IPS DF 6.9 (cell line): ENCODE data around the gene PITPNC1.
"Not testable (repeated sequence)": the region's sequence is repeated elsewhere in the genome, so short reads cannot be mapped to it uniquely, and the experiment has no call there.

Experiments
- DNase-seq: peaks from one replicate; pipeline ENCODE4 v3.0.0-alpha.2; 2013; ENCODE audit warnings: low read depth, low spot score
- H3K27ac ChIP-seq: one replicate; pipeline ENCODE4 v1.5.1; 2013; ENCODE audit warnings: low read length, control low read depth
- H3K27me3 ChIP-seq: 2 replicates; pipeline ENCODE4 v1.6.1; 2013; ENCODE audit warnings: mild to moderate bottlenecking, low read length; ENCODE audit not compliant: control insufficient read depth, insufficient read depth
- H3K36me3 ChIP-seq: 2 replicates; pipeline ENCODE4 v1.6.1; 2013; ENCODE audit warnings: low read length; ENCODE audit not compliant: control insufficient read depth, insufficient read depth
- H3K4me1 ChIP-seq: 2 replicates; pipeline ENCODE4 v1.6.1; 2013; ENCODE audit warnings: low read length; ENCODE audit not compliant: control insufficient read depth, insufficient read depth
- H3K4me3 ChIP-seq: 2 replicates; pipeline ENCODE4 v1.5.1; 2013; ENCODE audit warnings: mild to moderate bottlenecking, low read length
- H3K9me3 ChIP-seq: 2 replicates; pipeline ENCODE4 v1.6.1; 2013; ENCODE audit warnings: low read length, inconsistent platforms; ENCODE audit not compliant: control insufficient read depth, insufficient read depth
- WGBS: extraction: QIAGEN DNeasy Blood & Tissue Kit; methylation state at CpG from one replicate; pipeline ENCODE4 v1.1.7; 2013; ENCODE audit warnings: mixed read lengths, missing lambda C conversion rate; ENCODE audit not compliant: insufficient read length, insufficient coverage; 5-methylcytosine and 5-hydroxymethylcytosine counted together

Gene PITPNC1

GRCh38 chr17:67385122-67385988 is 8.3 kb downstream of the PITPNC1 start:
- no CpG with 5 or more reads among the region's 20 CpGs for WGBS
- H3K27me3 ChIP-seq, result no peaks in the 10 kb centered on the region
- H3K27ac ChIP-seq, result no peak overlapping the region
- no peaks in the 10 kb centered on the region for H3K36me3 ChIP-seq
- no peaks in the 10 kb centered on the region for H3K9me3 ChIP-seq
- DNase-seq, result no peak
- no peak overlapping the region for H3K4me3 ChIP-seq
- no peaks in the 10 kb centered on the region for H3K4me1 ChIP-seq

DNA sequence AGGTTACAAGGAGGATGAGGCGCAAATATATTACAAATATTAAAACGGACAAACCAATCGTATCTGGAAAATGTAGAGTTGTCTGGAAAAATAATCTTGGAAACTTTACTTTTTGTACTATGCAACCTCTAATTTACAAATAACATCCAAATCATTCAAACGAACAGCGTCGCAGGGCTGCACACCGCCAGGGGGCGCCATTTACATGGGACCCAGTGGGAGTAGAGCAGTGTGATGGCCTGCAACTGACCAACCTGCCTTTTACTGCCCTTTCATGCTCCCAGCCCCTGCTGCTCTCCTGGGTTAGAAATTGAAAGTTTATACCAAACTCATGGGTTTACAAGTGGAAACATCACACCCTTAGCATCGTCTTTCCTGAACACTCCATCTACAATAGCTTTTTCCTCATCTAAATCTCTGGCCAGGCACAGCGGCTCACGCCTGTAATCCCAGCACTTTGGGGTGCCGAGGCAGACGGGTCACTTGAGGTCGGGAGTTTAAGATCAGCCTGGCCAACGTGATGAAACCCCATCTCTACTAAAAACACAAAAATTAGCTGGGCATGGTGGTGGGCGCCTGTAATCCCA is 10.0 kb downstream of the PITPNC1 start:
- no peak for DNase-seq
- Histone ChIP-seq H3K27me3 (no peaks in the 10 kb centered on the region), H3K9me3 (no peaks in the 10 kb centered on the region), H3K36me3 (no peaks in the 10 kb centered on the region), H3K4me1 (no peaks in the 10 kb centered on the region), H3K4me3 (no peak overlapping the region), H3K27ac (no peak overlapping the region)
- WGBS, result no CpG with 5 or more reads among the region's 16 CpGs

- H3K4me1 ChIP-seq, H3K36me3 ChIP-seq, H3K27ac ChIP-seq, H3K4me3 ChIP-seq, H3K9me3 ChIP-seq, DNase-seq, H3K27me3 ChIP-seq: not testable (repeated sequence)
- no CpG with 5 or more reads among the region's 10 CpGs for WGBS
Measured at GRCh38 chr17:67388536-67388935, 11.5 kb downstream of the PITPNC1 start.

DNA sequence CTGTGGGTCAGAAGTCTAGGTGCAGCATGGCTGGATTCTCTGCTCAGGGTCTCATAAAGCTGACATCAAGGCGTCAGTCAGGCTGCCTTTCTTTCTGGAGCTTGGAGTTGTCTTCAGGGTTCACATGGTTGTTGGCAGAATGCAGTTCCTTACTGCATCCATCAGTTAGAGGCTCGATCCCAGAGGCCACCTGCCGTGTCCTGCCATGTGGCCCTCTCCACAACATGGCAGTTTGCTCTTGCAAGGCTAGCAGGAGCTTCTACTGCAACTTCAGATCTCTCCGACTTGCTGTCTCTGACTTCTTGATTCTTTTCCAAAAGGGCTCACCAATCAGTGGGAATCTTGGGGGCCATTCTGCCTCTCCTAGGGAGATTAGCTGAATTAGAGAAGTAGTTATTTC is 11.9 kb downstream of the PITPNC1 start:
- H3K27ac ChIP-seq, result no peak overlapping the region

DNA sequence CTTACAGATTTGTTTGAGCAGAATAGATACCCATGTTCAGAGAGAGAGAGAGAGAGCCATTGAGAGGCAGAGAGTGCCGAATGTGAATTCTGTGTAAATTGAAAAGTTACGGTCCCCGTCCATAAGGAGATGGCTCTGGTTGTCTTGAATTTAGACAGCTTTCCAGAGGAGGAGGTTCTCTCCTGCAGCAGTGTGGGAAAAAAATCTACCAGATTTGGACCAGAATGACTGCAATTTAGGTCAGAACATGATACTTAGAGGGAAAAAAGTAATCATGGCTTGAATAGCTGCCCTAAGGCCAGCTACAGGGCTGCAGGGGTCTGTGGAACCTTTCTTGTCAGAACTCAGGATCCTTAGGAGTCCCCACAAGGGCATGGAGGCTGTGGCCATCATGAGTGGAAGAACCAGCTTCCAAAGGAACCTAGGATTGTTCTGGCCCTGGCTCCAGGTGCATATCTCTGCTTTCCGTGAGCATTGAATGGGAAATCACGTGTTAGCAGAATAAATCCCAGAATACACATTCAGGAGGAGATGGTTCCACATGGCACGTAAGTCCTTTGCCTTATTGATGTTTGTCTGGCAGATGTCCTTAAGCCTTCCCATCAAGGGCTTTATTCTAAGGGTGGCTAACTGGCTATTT is 13.0 kb downstream of the PITPNC1 start:
- no peaks in the 10 kb centered on the region for H3K36me3 ChIP-seq
- H3K9me3 ChIP-seq, result no peaks in the 10 kb centered on the region
- H3K27me3 ChIP-seq, result no peaks in the 10 kb centered on the region
- H3K4me3 ChIP-seq, result no peak overlapping the region
- no peak overlapping the region for H3K27ac ChIP-seq
- no peak for DNase-seq
- WGBS, result no CpG with 5 or more reads among the region's 6 CpGs
- no peaks in the 10 kb centered on the region for H3K4me1 ChIP-seq

More for the DNA sequence above, 11.9 kb downstream of the PITPNC1 start:
- no peaks in the 10 kb centered on the region for H3K27me3 ChIP-seq
- no peaks in the 10 kb centered on the region for H3K36me3 ChIP-seq
- H3K9me3 ChIP-seq, result no peaks in the 10 kb centered on the region
- DNase-seq, result no peak
- H3K4me1 ChIP-seq, result no peaks in the 10 kb centered on the region
- no CpG with 5 or more reads among the region's 4 CpGs for WGBS
- H3K4me3 ChIP-seq, result no peak overlapping the region

GRCh38 chr17:67390646-67391361 is 13.7 kb downstream of the PITPNC1 start:
- Histone ChIP-seq H3K4me3 (no peak overlapping the region), H3K27ac (no peak overlapping the region)

GRCh38 chr17:67392111-67392510 is 15.0 kb downstream of the PITPNC1 start:
- WGBS, result no CpG with 5 or more reads among the region's 6 CpGs
- no peaks in the 10 kb centered on the region for H3K9me3 ChIP-seq
- H3K4me3 ChIP-seq, result no peak overlapping the region
- no peaks in the 10 kb centered on the region for H3K27me3 ChIP-seq
- no peaks in the 10 kb centered on the region for H3K4me1 ChIP-seq
- no peak for DNase-seq
- H3K27ac ChIP-seq, result no peak overlapping the region
- H3K36me3 ChIP-seq, result no peaks in the 10 kb centered on the region

More at GRCh38 chr17:67390646-67391361, 13.7 kb downstream of the PITPNC1 start:
- no CpG with 5 or more reads among the region's 9 CpGs for WGBS
- no peaks in the 10 kb centered on the region for H3K9me3 ChIP-seq
- no peaks in the 10 kb centered on the region for H3K4me1 ChIP-seq
- no peak for DNase-seq
- no peaks in the 10 kb centered on the region for H3K27me3 ChIP-seq
- H3K36me3 ChIP-seq, result no peaks in the 10 kb centered on the region

DNA sequence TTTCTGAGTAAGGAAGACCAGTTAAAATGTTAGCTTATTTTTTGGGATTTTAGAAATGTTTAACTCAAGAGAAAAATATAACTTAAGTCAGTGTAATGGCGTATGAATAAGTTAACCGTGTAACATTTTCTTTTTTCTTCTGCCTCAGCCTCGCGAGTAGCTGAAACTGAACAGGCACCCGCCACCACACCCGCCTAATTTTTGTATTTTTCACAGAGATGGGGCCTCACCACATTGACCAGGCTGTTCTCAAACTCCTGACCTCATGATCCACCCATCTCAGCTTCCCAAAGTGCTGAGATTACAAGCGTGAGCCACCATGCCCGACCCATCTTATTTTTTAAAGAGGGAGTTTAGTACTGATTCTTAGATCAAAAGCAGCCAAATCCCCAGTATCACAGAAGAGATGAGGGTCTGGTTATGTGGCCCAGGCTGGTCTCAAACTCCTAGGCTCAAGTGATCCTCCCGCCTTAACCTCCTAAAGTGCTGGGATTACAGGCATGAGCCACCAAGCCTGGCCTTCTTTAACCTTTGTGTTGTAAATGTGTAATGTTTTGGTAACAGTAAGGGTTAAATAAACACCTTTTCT is 16.8 kb downstream of the PITPNC1 start:
- no peak overlapping the region for H3K27ac ChIP-seq
- H3K36me3 ChIP-seq, result no peaks in the 10 kb centered on the region
- no peak for DNase-seq
- no peaks in the 10 kb centered on the region for H3K9me3 ChIP-seq
- no peak overlapping the region for H3K4me3 ChIP-seq
- no peaks in the 10 kb centered on the region for H3K4me1 ChIP-seq
- no peaks in the 10 kb centered on the region for H3K27me3 ChIP-seq
- WGBS, result no CpG with 5 or more reads among the region's 9 CpGs

GRCh38 chr17:67399676-67400075 is 22.6 kb downstream of the PITPNC1 start:
- Histone ChIP-seq H3K36me3 (no peaks in the 10 kb centered on the region), H3K27ac (no peak overlapping the region), H3K4me3 (no peak overlapping the region), H3K9me3 (no peaks in the 10 kb centered on the region), H3K4me1 (peaks cover 5% of the 10 kb centered on the region; the same call in 1 of the 2 replicates), H3K27me3 (no peaks in the 10 kb centered on the region)
- DNase-seq, result no peak
- no CpG with 5 or more reads among the region's 3 CpGs for WGBS

DNA sequence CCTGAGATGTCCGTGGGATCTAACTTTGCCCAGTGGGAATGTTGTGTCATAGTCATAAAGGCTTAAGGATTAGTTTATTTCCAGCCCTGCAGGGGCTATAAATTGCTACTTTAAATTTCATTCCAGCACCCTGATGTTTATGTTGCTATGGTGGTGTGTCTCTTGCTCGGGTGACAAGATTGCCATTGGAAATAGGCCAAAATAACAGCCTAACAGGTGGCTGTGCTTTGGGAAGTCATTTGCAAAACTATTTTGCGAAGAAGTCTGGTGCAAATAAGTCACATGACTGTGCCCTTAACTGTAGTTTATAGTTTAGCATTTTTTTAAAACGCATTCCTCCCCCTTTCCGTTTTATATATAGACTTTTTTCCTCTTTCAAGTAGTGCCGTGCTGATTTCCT is 23.1 kb downstream of the PITPNC1 start:
- no peak overlapping the region for H3K4me3 ChIP-seq
- H3K27ac ChIP-seq, result no peak overlapping the region
- WGBS, result no CpG with 5 or more reads among the region's 6 CpGs
- peaks cover 5% of the 10 kb centered on the region; the same call in 1 of the 2 replicates for H3K4me1 ChIP-seq
- no peaks in the 10 kb centered on the region for H3K36me3 ChIP-seq
- H3K9me3 ChIP-seq, result no peaks in the 10 kb centered on the region
- H3K27me3 ChIP-seq, result no peaks in the 10 kb centered on the region
- no peak for DNase-seq
